Keratinocyte (primary cell): ENCODE measurements around the gene PRPF39. TPM values are rescaled to one million over a fixed set of nuclear protein-coding genes. Genes with fewer than 3 reads are reported as not detected.

ENCODE experiments used
- DNase-seq: peaks from one replicate; pipeline ENCODE4 v3.0.0-alpha.2; 2011; ENCODE audit warnings: low read depth, missing footprints, low spot score
- FAIRE-seq: peaks from 2 replicates; lab custom pipeline; 2011; peaks lifted over from hg19 to GRCh38; lab: Jason Lieb, UNC
- H2AFZ ChIP-seq: 2 replicates; pipeline ENCODE4 v1.6.0; 2012; ENCODE audit warnings: low read length, control low read depth, inconsistent platforms; ENCODE audit not compliant: control insufficient read depth
- H3K27ac ChIP-seq: 2 replicates; pipeline ENCODE4 v1.5.1; 2011; ENCODE audit warnings: low read length; ENCODE audit not compliant: control insufficient read depth, insufficient read depth
- H3K27me3 ChIP-seq: 3 replicates; pipeline ENCODE4 v1.6.0; 2011; ENCODE audit warnings: low read length; ENCODE audit not compliant: control insufficient read depth, insufficient read depth; ENCODE audit errors: extremely low read depth
- H3K36me3 ChIP-seq, 2 experiments: 2 replicates in 1 of 2; 3 replicates in 1 of 2; pipeline ENCODE4 v1.5.1; 2011; ENCODE audit warnings: low read length in 2 of 2, mild to moderate bottlenecking in 1 of 2; ENCODE audit not compliant: control insufficient read depth in 2 of 2, insufficient read depth in 2 of 2; ENCODE audit errors: extremely low read depth in 1 of 2
- H3K4me1 ChIP-seq: 3 replicates; pipeline ENCODE4 v1.5.1; 2011; ENCODE audit warnings: low read length; ENCODE audit not compliant: control insufficient read depth, insufficient read depth; ENCODE audit errors: extremely low read depth
- H3K4me2 ChIP-seq: 3 replicates; pipeline ENCODE4 v1.6.0; 2011; ENCODE audit warnings: low read depth, low read length; ENCODE audit not compliant: control insufficient read depth, insufficient read depth; ENCODE audit errors: extremely low read depth
- H3K4me3 ChIP-seq, 3 experiments: fragments of 200-600 bp in 1 of 3; sonication (generic) in 1 of 3; 2 replicates in 2 of 3; 3 replicates in 1 of 3; pipeline ENCODE4 v1.5.1; 2011 to 2016; ENCODE audit warnings: low read length in 3 of 3, mild to moderate bottlenecking in 3 of 3, control low read depth in 2 of 3, inconsistent platforms in 1 of 3, low read depth in 1 of 3, mixed read lengths in 1 of 3, mixed run types in 1 of 3, moderate library complexity in 1 of 3; ENCODE audit not compliant: control insufficient read depth in 2 of 3, insufficient read depth in 2 of 3; ENCODE audit errors: extremely low read depth in 1 of 3
- H3K79me2 ChIP-seq: 2 replicates; pipeline ENCODE4 v1.6.0; 2012; ENCODE audit warnings: low read length; ENCODE audit not compliant: control insufficient read depth, insufficient read depth
- H3K9ac ChIP-seq: 3 replicates; pipeline ENCODE4 v1.6.0; 2011; ENCODE audit warnings: low read length; ENCODE audit not compliant: control insufficient read depth, insufficient read depth; ENCODE audit errors: extremely low read depth
- H3K9me1 ChIP-seq: 3 replicates; pipeline ENCODE4 v1.6.0; 2011; ENCODE audit warnings: low read length; ENCODE audit not compliant: control insufficient read depth, insufficient read depth; ENCODE audit errors: extremely low read depth
- H3K9me3 ChIP-seq: 2 replicates; pipeline ENCODE4 v1.5.1; 2012; ENCODE audit warnings: low read depth, low read length; ENCODE audit not compliant: control insufficient read depth
- H4K20me1 ChIP-seq: 3 replicates; pipeline ENCODE4 v1.6.0; 2011; ENCODE audit warnings: low read length; ENCODE audit not compliant: control insufficient read depth, insufficient read depth; ENCODE audit errors: extremely low read depth
- CTCF ChIP-seq, 3 experiments: IDR thresholded peaks in 1 of 3; conservative IDR thresholded peaks in 1 of 3; optimal IDR thresholded peaks in 1 of 3; 2 replicates in 2 of 3; 3 replicates in 1 of 3; pipeline versions ENCODE3 to v1.5.1; 2011; ENCODE audit warnings: low read length in 3 of 3, mild to moderate bottlenecking in 3 of 3, moderate library complexity in 2 of 3, control low read depth in 1 of 3, inconsistent platforms in 1 of 3; ENCODE audit not compliant: insufficient read depth in 2 of 3; ENCODE audit errors: extremely low read depth in 1 of 3
- EZH2 ChIP-seq: IDR thresholded peaks from one replicate; pipeline ENCODE4 v1.6.1; 2012; ENCODE audit warnings: inconsistent platforms, mild to moderate bottlenecking, low read length, moderate library complexity
- dilution Hi-C: fragments of 300-500 bp; cut with MboI; formaldehyde crosslinking; loops from one replicate; pipeline ENCODE4 v1.7.0; 2020; ENCODE audit warnings: low sequenced_read_pairs; ENCODE audit not compliant: extremely low pct_ligation_motif_present
- polyA plus RNA-seq, 5 experiments: library from polyadenylated mRNA; depleted of rRNA in 3 of 5; stranded (reverse) in 3 of 5; stranded (forward) in 1 of 5; unstranded in 1 of 5; fragments of >200 nt; gene quantifications; 1 replicate in 1 of 5; 2 replicates in 3 of 5; 3 replicates in 1 of 5; pipeline versions ENCODE4 v1.2.1 to v1.2.3, GENCODE V29; 2011 to 2012; ENCODE audit warnings: missing spikeins in 2 of 5, low read depth in 1 of 5, low replicate concordance in 1 of 5

Gene PRPF39
- polyA plus RNA-seq, 1 donor (not counting 4 experiments of a cell fraction or from before 2014, with no cell fraction given) = 45.5 TPM

- no peak overlapping the region for H2AFZ ChIP-seq
- no peaks in the 10 kb centered on the region for H3K4me1 ChIP-seq
- no peak overlapping the region for H3K4me3 ChIP-seq
- H3K27ac ChIP-seq = no peak overlapping the region
- FAIRE-seq (no peak), DNase-seq (no peak)
- H3K36me3 ChIP-seq = peaks cover 0 to 7% of the 10 kb centered on the region in 2 experiments
- no peaks in the 10 kb centered on the region for H3K9me3 ChIP-seq
- no peaks in the 10 kb centered on the region for H3K9me1 ChIP-seq
- H3K9ac ChIP-seq = no peak overlapping the region
- H3K4me2 ChIP-seq = no peak overlapping the region
- H4K20me1 ChIP-seq = no peaks in the 10 kb centered on the region
- dilution Hi-C loops = no loop called here
- no peak for TF ChIP-seq CTCF (optimal IDR thresholded peaks at IDR 0.05 in 1 of 3, IDR thresholded peaks at IDR 0.05 in 1 of 3, conservative IDR thresholded peaks at IDR 0.05 in 1 of 3; ENCODE audit: extremely low read depth in 1 of 3, insufficient read depth in 2 of 3, low read length in 3 of 3)
- no peak for TF ChIP-seq EZH2
- no peaks in the 10 kb centered on the region for H3K79me2 ChIP-seq
- no peaks in the 10 kb centered on the region for H3K27me3 ChIP-seq
Measured at GRCh38 chr14:45039390-45039789, 44.5 kb upstream of the PRPF39 start.

GRCh38 chr14:45041641-45042040 is 42.3 kb upstream of the PRPF39 start:
- DNase-seq (no peak), FAIRE-seq (no peak)
- no peaks in the 10 kb centered on the region for H3K27me3 ChIP-seq
- dilution Hi-C loops = no loop called here
- TF ChIP-seq CTCF (optimal IDR thresholded peaks at IDR 0.05 in 1 of 3, IDR thresholded peaks at IDR 0.05 in 1 of 3, conservative IDR thresholded peaks at IDR 0.05 in 1 of 3; ENCODE audit: extremely low read depth in 1 of 3, insufficient read depth in 2 of 3, low read length in 3 of 3) = no peak
- no peak for TF ChIP-seq EZH2
- no peak overlapping the region for H3K27ac ChIP-seq
- no peak overlapping the region for H2AFZ ChIP-seq
- no peaks in the 10 kb centered on the region for H4K20me1 ChIP-seq
- H3K79me2 ChIP-seq = no peaks in the 10 kb centered on the region
- no peaks in the 10 kb centered on the region for H3K9me3 ChIP-seq
- no peaks in the 10 kb centered on the region for H3K9me1 ChIP-seq
- H3K36me3 ChIP-seq = peaks cover 0 to 7% of the 10 kb centered on the region in 2 experiments
- no peak overlapping the region for H3K4me3 ChIP-seq
- H3K4me1 ChIP-seq = no peaks in the 10 kb centered on the region
- H3K4me2 ChIP-seq = no peak overlapping the region
- no peak overlapping the region for H3K9ac ChIP-seq
